ENCODE measurements around the gene HSPA1A.
"Not testable (repeated sequence)": the region's sequence is repeated elsewhere in the genome, so short reads cannot be mapped to it uniquely, and the experiment has no call there.

Gene HSPA1A

GRCh38 chr6:31836474-31837368, 21.4 kb downstream of the HSPA1A start:
- DNase-seq (ENCODE audit: low spot score): no peak

- no peak for DNase-seq (ENCODE audit: low spot score)
These were observed 22.2 kb downstream of the HSPA1A start for GRCh38 chr6:31837369-31838113.

- not testable (repeated sequence) for DNase-seq (ENCODE audit: low spot score)
These were observed 22.8 kb downstream of the HSPA1A start for GRCh38 chr6:31838114-31838553.

GRCh38 chr6:31838968-31839367, 23.6 kb downstream of the HSPA1A start:
- DNase-seq (ENCODE audit: low spot score): no peak

GRCh38 chr6:31839779-31840126, 24.4 kb downstream of the HSPA1A start:
- not testable (repeated sequence) for DNase-seq (ENCODE audit: low spot score)

GRCh38 chr6:31842053-31842452, 26.7 kb downstream of the HSPA1A start:
- no peak for DNase-seq (ENCODE audit: low spot score)

- DNase-seq (ENCODE audit: low spot score): no peak
These were observed 29.2 kb downstream of the HSPA1A start for GRCh38 chr6:31844507-31844906.

- no peak for DNase-seq (ENCODE audit: low spot score)
These were observed 32.1 kb downstream of the HSPA1A start for GRCh38 chr6:31847276-31847978.

GRCh38 chr6:31850765-31851484, 35.6 kb downstream of the HSPA1A start:
- no peak for DNase-seq (ENCODE audit: low spot score)

- no peak for DNase-seq (ENCODE audit: low spot score)
These were observed 36.1 kb downstream of the HSPA1A start for GRCh38 chr6:31851485-31851832.

- not testable (repeated sequence) for DNase-seq (ENCODE audit: low spot score)
These were observed 36.8 kb downstream of the HSPA1A start for GRCh38 chr6:31851980-31852718.

- not testable (repeated sequence) for DNase-seq (ENCODE audit: low spot score)
These were observed 42.4 kb downstream of the HSPA1A start for GRCh38 chr6:31857774-31858173.

GRCh38 chr6:31858707-31859106, 43.4 kb downstream of the HSPA1A start:
- DNase-seq (ENCODE audit: low spot score): no peak

- no peak for DNase-seq (ENCODE audit: low spot score)
These were observed 44.6 kb downstream of the HSPA1A start for GRCh38 chr6:31859923-31860322.

GRCh38 chr6:31860349-31860748, 45.0 kb downstream of the HSPA1A start:
- no peak for DNase-seq (ENCODE audit: low spot score)

GRCh38 chr6:31861150-31861549, 45.8 kb downstream of the HSPA1A start:
- DNase-seq (ENCODE audit: low spot score): no peak

GRCh38 chr6:31861919-31862343, 46.6 kb downstream of the HSPA1A start:
- no peak for DNase-seq (ENCODE audit: low spot score)

- peak; percentile 100 for DNase-seq (ENCODE audit: low spot score)
These were observed 47.2 kb downstream of the HSPA1A start, which contains the start of gene NEU1 for GRCh38 chr6:31862344-31863235. Gene NEU1, minus strand, starts transcription at chr6:31862821. Its CDS starts 45 bp downstream, at chr6:31862776.

GRCh38 chr6:31864123-31864562, 48.8 kb downstream of the HSPA1A start:
- DNase-seq (ENCODE audit: low spot score): not testable (repeated sequence)

- no peak for DNase-seq (ENCODE audit: low spot score)
These were observed 49.5 kb downstream of the HSPA1A start for GRCh38 chr6:31864818-31865204.

Data from putamen (tissue), 1 donor.